ENCODE results near the gene BSDC1.

Gene BSDC1

DNA sequence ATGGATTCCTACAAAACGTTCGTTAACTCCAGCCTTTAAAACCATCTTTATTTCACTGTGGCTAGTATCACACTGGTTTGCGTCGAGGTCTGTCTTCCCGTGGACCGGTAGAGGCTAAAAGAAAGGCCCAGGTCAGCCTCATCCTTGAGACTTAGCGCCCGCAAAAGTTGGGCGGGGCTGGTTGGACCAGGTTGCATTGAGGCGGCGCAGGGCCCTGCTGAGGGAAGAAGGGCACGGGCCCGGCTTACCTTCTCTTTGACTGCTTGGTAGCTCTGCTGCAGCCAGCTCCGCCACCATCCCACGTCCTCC lies 455 bp downstream of the BSDC1 start:
- DNase-seq, result no peak

- DNase-seq, result no peak
Measured at GRCh38 chr1:32393136-32393535, 1.1 kb downstream of the BSDC1 start.

GRCh38 chr1:32392325-32392724 lies 1.9 kb downstream of the BSDC1 start:
- DNase-seq, result no peak

DNA sequence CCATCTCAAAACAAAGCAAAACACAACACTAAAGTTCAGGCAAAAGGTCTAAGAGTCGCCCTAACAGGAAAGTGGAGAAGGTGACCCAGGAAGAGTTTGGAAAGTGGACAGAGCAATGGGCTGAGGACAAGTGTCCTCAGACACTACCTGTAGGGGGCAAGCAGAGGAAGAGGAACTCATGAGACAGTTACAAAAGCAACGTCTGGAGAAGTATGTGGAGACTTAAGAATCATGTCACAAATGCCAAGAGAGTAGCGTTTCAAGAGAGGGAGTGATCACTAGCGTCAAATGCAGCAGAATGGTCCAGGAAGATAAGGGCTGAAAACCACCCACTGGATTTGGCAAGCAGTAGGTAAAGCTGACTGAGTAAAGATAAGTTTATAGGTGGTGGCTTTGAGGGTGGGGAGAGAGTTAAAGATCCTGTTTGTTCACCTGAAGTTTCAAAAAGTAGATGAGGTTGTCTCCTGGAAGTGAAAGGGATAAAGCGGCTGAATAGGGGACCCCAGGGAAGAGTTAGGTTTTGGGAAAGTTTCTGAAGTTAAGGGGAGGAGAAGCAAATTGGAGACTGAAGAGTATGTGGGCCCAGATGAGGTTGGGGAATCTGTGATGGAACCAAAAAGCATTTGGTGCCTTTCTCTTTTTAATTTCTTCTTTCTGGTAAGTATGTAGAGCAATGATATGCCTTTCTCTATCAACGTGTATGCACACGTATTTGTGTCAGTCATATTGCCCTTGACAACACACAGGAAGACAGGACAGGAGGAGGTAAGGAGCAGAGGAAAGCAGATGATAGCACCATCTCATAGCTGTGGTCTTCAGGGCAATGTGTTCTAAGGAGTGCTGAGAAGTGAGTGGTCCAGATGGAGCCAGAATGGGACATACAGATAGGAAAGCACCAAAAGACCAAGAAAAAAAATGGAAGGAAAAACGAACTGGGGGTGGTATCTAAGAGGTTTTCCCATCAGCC lies 3.1 kb downstream of the BSDC1 start:
- no peak for DNase-seq

- no peak for DNase-seq
Measured at GRCh38 chr1:32388641-32389040, 5.6 kb downstream of the BSDC1 start.

- no peak for DNase-seq
Measured at GRCh38 chr1:32386676-32387392, 7.4 kb downstream of the BSDC1 start.

GRCh38 chr1:32380057-32380456 lies 14.2 kb downstream of the BSDC1 start:
- DNase-seq, result no peak

DNA sequence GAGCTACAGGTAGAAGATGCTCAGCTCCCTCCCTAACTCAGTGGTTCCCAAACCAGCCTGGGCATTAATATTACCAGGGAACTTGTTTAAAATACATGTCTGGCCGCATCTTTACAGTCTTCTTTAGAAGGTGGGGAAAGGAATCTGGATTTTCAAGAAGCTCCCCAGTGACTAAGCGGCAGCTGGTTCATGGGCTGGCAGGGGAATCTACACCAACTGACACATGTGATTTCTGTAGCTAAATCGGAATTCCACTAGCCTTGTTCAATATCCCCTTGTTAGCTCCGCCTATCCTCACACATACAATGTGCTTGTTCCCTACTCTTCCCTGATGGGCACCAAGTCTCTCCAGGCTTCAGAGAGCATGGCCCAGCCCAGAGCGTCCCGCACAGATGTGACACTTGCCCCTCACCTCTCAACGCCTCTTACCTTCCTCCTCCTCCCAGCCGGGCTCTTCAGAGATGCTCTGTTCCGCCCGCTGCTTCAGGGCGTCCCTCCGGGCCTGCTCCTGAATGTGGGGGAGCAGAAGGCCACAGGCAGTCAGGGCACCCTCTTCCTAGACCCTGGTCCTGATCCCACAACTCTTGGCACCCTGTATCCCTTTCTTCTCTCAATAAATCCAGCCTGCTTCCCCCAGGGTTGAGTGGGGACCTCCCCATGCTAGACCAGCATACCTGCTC lies 16.6 kb downstream of the BSDC1 start:
- DNase-seq, result no peak

DNA sequence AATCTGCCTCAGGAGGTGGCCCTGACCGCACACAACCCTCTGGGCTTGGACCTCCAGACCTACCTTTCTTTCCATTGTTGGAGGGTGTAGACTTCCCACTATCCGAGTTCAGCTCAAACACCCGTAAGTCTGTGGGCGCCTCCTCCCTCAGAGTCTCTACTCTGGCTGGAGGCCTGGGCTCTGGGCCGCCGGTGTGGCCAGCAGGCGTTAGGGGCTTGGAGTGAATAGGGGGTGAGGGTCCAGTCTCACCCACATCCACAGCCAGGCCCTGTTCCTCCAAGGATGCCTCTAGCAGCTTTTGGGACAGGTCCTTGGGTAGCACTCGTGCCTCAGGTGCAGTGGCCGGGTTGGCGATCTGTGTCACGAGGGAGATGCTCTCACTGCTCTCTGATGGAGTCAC lies 18.0 kb downstream of the BSDC1 start:
- no peak for DNase-seq

- no peak for DNase-seq
Measured at GRCh38 chr1:32373996-32374592, 20.1 kb downstream of the BSDC1 start.

DNA sequence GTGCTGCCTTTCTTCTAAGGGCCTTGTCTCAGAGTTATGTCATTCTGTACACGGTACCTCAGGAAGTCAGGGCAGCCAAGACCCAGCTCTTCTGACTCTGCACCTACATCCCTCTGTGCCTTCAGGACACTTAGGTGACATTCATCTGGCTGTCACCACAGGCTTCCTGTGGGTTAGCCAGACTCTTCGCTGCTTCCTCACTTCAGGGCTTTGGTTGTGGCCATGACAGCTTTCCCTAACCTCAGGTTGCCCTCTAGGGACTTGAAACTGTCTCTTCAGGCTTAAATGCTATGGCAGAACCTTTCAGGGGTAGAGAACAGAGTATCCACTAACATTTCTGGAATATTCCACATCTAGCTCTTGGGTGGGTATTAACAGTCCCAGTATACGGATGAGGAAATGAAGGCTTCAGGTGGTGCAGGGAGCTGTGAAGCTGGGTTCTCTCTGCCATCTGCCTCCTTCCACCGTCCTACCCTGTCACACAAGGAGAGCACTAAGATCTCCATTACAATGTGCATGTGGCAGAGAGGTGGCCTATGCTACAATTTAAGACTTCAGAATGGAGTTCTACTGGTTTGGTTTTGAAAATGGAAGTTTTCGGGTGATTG lies 22.0 kb downstream of the BSDC1 start:
- DNase-seq, result no peak

DNA sequence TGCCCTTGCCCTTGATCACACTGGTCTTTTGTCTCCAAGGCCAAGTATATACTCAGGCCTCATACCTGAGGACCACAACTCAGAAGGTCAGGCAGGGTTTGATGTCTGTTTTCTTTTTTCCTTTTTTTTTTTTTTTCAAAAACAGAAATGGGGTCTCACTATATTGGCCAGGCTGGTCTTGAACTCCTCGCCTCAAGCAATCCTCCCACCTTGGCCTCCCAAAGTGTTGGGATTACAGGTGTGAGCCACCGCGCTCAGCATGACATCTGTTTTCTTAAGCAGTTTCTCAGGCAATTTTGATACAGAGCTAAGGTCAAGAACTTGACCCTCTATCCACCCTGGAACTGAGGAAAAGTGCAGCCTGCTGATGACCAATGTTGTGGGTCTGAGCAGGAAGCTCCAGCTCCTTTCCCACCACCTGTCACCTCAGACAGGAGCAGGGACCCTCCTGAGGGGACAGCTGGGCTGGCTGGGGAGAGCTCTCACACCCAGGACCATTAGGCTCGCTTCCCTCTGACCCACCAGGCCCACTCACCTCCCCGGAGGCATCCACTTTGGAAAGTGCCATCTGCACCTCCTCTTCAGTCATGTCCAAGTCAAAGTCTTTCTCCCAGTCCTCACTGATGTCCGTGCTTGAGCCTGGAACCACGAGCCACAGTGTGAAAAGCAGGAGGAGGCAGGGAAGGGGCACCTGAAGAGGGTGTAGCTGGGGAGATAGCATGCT lies 26.2 kb downstream of the BSDC1 start:
- DNase-seq, result no peak

- DNase-seq, result no peak
Measured at GRCh38 chr1:32365445-32365844, 28.8 kb downstream of the BSDC1 start.

DNA sequence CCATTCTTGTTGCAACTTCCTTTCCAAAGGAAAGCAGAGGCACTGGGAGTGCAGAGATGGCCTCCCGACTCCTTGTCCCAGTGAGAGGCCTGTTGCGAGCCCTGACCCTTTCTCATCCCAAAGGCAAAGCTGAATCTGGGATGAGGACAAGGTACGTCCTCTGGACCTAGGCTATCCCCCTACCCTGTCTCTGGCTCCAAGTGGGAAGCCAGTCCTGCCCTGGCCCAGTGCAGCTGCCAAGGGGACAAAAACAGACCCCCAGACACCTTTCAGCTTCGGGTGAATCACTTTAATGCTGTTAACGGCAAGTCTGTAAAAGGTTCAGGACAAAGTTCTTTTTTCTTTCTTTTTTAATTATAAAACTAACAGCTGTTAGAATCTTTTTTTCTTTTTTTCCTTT lies 29.4 kb downstream of the BSDC1 start:
- no peak for DNase-seq

DNA sequence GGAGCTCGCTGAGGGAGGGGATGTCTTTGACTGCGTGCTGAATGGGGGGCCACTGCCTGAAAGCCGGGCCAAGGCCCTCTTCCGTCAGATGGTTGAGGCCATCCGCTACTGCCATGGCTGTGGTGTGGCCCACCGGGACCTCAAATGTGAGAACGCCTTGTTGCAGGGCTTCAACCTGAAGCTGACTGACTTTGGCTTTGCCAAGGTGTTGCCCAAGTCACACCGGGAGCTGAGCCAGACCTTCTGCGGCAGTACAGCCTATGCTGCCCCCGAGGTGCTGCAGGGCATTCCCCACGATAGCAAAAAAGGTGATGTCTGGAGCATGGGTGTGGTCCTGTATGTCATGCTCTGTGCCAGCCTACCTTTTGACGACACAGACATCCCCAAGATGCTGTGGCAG lies 30.5 kb downstream of the BSDC1 start:
- no peak for DNase-seq

DNA sequence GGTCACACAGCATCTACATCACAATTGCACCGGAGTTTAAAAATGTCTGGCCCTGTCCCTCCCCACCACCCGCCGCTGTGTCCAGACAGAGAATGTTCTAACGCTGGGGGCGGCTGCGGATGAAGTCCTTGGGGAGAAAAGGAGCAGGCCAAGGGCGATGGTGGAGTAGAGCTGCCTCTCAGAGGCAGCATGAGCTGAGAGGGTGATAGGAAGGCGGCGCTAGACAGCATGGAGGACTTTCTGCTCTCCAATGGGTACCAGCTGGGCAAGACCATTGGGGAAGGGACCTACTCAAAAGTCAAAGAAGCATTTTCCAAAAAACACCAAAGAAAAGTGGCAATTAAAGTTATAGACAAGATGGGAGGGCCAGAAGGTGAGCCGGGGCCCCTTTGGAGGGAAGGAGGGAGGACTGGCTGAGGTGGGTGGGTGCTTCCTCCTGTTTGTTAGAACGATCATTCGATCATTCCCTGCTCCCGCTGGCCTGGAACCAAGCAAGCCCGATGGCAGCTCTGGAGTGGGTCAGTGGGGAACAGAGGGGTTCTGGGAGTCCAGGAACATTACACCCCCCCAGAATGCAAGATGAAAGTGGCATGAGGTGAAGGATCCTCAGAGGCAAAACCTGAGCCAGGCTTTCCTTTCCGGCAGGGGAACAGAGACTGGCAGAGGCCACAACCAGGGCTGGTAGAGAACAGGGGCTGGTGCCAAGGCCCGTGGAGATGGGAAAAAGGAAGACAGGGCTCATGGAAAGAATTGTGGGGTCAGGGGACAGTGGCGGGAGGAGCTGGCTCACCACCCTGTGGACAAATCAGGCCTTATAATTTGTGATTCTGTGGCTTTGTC lies 31.5 kb downstream of the BSDC1 start, which contains the start of the genes FAM229A and TSSK3:
TSS of gene FAM229A (minus strand) at position 12 of the 840 bp plus-strand sequence. CDS start 394 bp downstream, outside the sequence.
TSS of gene TSSK3 (plus strand) at position 66 of the 840 bp plus-strand sequence. CDS start at position 229, 163 bp downstream.
- DNase-seq, result no peak

GRCh38 chr1:32361674-32362473 lies 32.4 kb downstream of the BSDC1 start:
- DNase-seq, result no peak

DNA sequence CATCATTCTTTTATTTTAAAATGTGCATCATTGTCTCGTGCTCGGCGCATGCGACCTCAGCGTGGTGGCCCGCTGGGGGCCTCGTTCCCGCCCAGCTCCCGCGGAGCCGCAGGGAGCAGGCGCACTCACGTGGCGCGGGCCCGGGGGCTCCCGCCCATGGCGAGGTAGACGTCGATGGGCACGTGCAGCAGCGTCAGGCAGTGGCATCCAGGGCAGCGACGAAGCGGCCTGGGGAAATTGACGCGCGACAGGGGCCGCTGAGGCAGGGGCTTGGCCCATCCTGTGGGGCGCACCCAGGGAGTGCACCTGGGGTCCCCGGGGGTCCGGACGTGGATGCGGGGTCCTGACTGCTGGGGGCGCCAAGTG lies 33.0 kb downstream of the BSDC1 start:
- no peak for DNase-seq

DNA sequence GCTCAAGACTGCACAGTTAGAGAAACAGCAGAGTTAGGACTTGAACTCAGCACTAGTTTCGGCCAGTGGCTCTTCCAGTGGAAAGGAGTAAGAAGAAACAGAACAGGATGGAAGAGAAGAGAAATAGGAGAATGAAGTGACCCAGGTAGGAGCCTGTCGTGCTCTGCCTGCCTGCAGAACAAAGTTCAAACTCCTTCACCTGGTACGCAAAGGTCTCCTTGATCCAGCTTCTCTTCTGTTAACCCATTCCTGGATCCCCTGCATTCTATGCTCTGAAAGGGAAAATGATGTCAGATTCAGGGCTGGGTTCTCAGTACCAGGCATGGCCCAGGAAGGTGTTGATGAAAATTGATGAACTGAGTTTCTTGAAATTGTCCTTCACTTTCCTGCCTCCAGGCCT lies 35.8 kb downstream of the BSDC1 start:
- DNase-seq, result no peak

DNA sequence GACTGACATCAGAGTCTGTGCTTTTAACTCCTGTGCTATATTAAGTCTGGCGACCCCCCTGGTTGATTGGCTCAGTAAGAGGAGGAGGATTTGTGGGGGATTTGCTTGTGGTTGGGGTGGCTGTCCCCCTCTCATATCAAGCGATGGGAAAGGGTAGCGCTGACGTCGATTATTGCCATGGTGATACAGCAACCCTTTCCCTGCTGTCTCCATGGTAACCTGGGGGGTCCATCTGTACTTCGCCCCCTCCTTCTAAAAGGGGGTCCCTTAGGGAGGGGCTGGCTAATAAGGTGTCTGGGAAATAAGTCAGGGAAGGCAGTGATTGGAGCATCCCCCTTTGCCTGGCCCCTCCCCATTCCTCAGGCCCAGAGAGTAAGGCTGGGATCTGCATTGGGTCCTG lies 36.6 kb downstream of the BSDC1 start:
- DNase-seq, result no peak

All from DMS79 (cell line).